ENCODE data around the gene CCNF.
"Not testable (repeated sequence)": the region's sequence is repeated elsewhere in the genome, so short reads cannot be mapped to it uniquely, and the experiment has no call there.

CCNF gene

GRCh38 chr16:2428784-2429033 is 538 bp upstream of the CCNF start:
- peaks cover 36% of the 10 kb centered on the region for H3K36me3 ChIP-seq (ENCODE audit: control insufficient read depth, insufficient read depth, low read length)
- H3K27ac ChIP-seq (ENCODE audit: low read depth, low read length), result peak overlapping the region; percentile 85
- H3K27me3 ChIP-seq (ENCODE audit: control insufficient read depth, insufficient read depth, low read length), result peaks cover 13% of the 10 kb centered on the region; the same call in 1 of the 2 replicates
- no peaks in the 10 kb centered on the region for H3K9me3 ChIP-seq (ENCODE audit: control insufficient read depth, insufficient read depth, low read depth, low read length)
- H3K9ac ChIP-seq (ENCODE audit: low read length), result peak overlapping the region; percentile 94
- H3K4me3 ChIP-seq (ENCODE audit: low read depth, low read length), result peak overlapping the region; percentile 91
- H3K4me1 ChIP-seq (ENCODE audit: control insufficient read depth, insufficient read depth, low read length), result peaks cover 21% of the 10 kb centered on the region

DNA sequence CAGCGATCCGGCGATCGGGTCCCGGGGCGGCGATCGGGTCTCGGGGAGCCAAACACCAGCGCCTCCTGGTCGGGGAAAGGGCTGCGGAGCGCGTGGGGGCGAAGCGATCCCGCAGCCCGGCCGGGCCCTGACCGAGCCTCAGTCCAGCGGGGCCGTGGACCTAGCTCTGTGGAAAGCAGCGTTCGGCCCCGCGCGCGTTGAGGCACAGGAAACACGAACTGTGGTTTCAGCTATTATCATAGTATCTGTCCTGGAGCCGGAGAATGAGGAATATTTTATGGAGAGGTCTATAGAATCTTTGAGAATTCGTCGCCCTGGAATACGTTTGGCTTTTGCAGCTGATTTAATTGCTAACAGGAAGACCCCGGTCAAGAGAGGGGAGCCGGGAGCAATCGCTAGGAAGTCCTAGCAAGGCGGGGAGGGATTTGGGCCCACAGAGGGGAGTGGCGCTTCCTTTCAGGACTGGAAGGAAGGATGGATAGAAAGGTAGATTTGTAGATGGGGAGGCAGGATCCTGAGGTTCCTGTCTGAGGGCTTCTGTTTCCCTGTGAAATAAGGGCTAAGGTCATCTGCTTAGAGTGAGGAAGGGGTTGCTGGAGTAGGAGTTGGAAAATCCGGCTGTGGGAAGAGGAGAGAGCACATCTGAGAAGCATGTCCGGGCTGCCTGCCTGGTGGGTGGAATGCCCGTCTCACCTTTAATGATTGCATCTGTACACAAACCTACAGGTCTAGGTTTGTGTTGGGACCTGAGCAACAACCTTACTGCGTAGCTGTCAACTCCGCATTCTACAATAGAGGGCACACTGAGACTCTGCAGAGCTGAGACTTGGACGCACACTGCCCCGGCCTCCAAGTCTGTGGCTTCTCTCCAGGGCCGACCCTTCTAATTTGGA is 770 bp downstream of the CCNF start:
- peak overlapping the region; percentile 84 for H3K4me3 ChIP-seq (ENCODE audit: low read depth, low read length)
- H3K9me3 ChIP-seq (ENCODE audit: control insufficient read depth, insufficient read depth, low read depth, low read length), result no peaks in the 10 kb centered on the region
- peaks cover 13% of the 10 kb centered on the region; the same call in 1 of the 2 replicates for H3K27me3 ChIP-seq (ENCODE audit: control insufficient read depth, insufficient read depth, low read length)
- peak overlapping the region; percentile 83 for H3K9ac ChIP-seq (ENCODE audit: low read length)
- peaks cover 44% of the 10 kb centered on the region for H3K36me3 ChIP-seq (ENCODE audit: control insufficient read depth, insufficient read depth, low read length)
- peaks cover 21% of the 10 kb centered on the region for H3K4me1 ChIP-seq (ENCODE audit: control insufficient read depth, insufficient read depth, low read length)
- H3K27ac ChIP-seq (ENCODE audit: low read depth, low read length), result peak overlapping the region; percentile 78; the same call in 1 of the 2 replicates

GRCh38 chr16:2432286-2432685 is 3.0 kb downstream of the CCNF start:
- Histone ChIP-seq H3K4me3 (ENCODE audit: low read depth, low read length) (no peak overlapping the region), H3K36me3 (ENCODE audit: control insufficient read depth, insufficient read depth, low read length) (peaks cover 62% of the 10 kb centered on the region), H3K9me3 (ENCODE audit: control insufficient read depth, insufficient read depth, low read depth, low read length) (no peaks in the 10 kb centered on the region), H3K9ac (ENCODE audit: low read length) (no peak overlapping the region), H3K4me1 (ENCODE audit: control insufficient read depth, insufficient read depth, low read length) (peaks cover 21% of the 10 kb centered on the region), H3K27me3 (ENCODE audit: control insufficient read depth, insufficient read depth, low read length) (peaks cover 11% of the 10 kb centered on the region; the same call in 1 of the 2 replicates), H3K27ac (ENCODE audit: low read depth, low read length) (no peak overlapping the region)

- Histone ChIP-seq H3K4me3 (ENCODE audit: low read depth, low read length) (no peak overlapping the region), H3K36me3 (ENCODE audit: control insufficient read depth, insufficient read depth, low read length) (peaks cover 69% of the 10 kb centered on the region), H3K27ac (ENCODE audit: low read depth, low read length) (no peak overlapping the region), H3K9ac (ENCODE audit: low read length) (no peak overlapping the region), H3K4me1 (ENCODE audit: control insufficient read depth, insufficient read depth, low read length) (peaks cover 16% of the 10 kb centered on the region), H3K9me3 (ENCODE audit: control insufficient read depth, insufficient read depth, low read depth, low read length) (no peaks in the 10 kb centered on the region), H3K27me3 (ENCODE audit: control insufficient read depth, insufficient read depth, low read length) (peaks cover 6% of the 10 kb centered on the region; the same call in 1 of the 2 replicates)
These were observed 3.7 kb downstream of the CCNF start for GRCh38 chr16:2432801-2433505.

GRCh38 chr16:2435236-2435635 is 6.0 kb downstream of the CCNF start:
- not testable (repeated sequence) for H3K4me3 ChIP-seq (ENCODE audit: low read depth, low read length); H3K27ac ChIP-seq (ENCODE audit: low read depth, low read length); H3K27me3 ChIP-seq (ENCODE audit: control insufficient read depth, insufficient read depth, low read length); H3K9ac ChIP-seq (ENCODE audit: low read length); H3K9me3 ChIP-seq (ENCODE audit: control insufficient read depth, insufficient read depth, low read depth, low read length); H3K4me1 ChIP-seq (ENCODE audit: control insufficient read depth, insufficient read depth, low read length)
- H3K36me3 ChIP-seq (ENCODE audit: control insufficient read depth, insufficient read depth, low read length), result peaks cover 89% of the 10 kb centered on the region

DNA sequence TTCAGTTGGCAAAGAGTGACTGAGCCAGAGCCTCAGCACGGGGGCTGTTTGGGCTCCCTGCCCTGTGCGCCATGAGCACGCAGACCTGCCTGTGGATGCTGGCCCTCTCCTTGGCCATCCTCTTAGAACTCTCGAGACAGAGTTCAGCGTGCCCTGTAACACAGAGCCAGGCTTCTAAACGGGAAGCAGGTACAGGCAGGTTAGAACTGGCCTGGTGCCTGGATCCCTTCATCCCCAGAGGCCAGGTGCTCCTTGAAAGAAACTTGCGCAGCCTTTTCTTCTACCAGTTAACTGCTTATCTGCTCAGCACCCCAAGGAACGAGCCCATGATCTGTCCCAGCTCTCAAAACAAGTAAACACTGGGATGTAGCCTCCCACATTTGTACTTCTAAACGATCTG is 6.9 kb downstream of the CCNF start:
- Histone ChIP-seq H3K9ac (ENCODE audit: low read length) (no peak overlapping the region), H3K4me1 (ENCODE audit: control insufficient read depth, insufficient read depth, low read length) (no peaks in the 10 kb centered on the region), H3K27me3 (ENCODE audit: control insufficient read depth, insufficient read depth, low read length) (no peaks in the 10 kb centered on the region), H3K9me3 (ENCODE audit: control insufficient read depth, insufficient read depth, low read depth, low read length) (no peaks in the 10 kb centered on the region), H3K36me3 (ENCODE audit: control insufficient read depth, insufficient read depth, low read length) (peaks cover 87% of the 10 kb centered on the region), H3K27ac (ENCODE audit: low read depth, low read length) (no peak overlapping the region), H3K4me3 (ENCODE audit: low read depth, low read length) (no peak overlapping the region)

GRCh38 chr16:2437032-2437790 is 8.0 kb downstream of the CCNF start:
- Histone ChIP-seq H3K27ac (ENCODE audit: low read depth, low read length) (no peak overlapping the region), H3K4me1 (ENCODE audit: control insufficient read depth, insufficient read depth, low read length) (no peaks in the 10 kb centered on the region), H3K27me3 (ENCODE audit: control insufficient read depth, insufficient read depth, low read length) (no peaks in the 10 kb centered on the region), H3K36me3 (ENCODE audit: control insufficient read depth, insufficient read depth, low read length) (peaks cover 80% of the 10 kb centered on the region), H3K9ac (ENCODE audit: low read length) (no peak overlapping the region), H3K4me3 (ENCODE audit: low read depth, low read length) (no peak overlapping the region), H3K9me3 (ENCODE audit: control insufficient read depth, insufficient read depth, low read depth, low read length) (no peaks in the 10 kb centered on the region)

GRCh38 chr16:2438121-2438520 is 8.9 kb downstream of the CCNF start:
- Histone ChIP-seq H3K27me3 (ENCODE audit: control insufficient read depth, insufficient read depth, low read length) (no peaks in the 10 kb centered on the region), H3K27ac (ENCODE audit: low read depth, low read length) (no peak overlapping the region), H3K4me3 (ENCODE audit: low read depth, low read length) (no peak overlapping the region), H3K36me3 (ENCODE audit: control insufficient read depth, insufficient read depth, low read length) (peaks cover 72% of the 10 kb centered on the region), H3K9me3 (ENCODE audit: control insufficient read depth, insufficient read depth, low read depth, low read length) (no peaks in the 10 kb centered on the region), H3K4me1 (ENCODE audit: control insufficient read depth, insufficient read depth, low read length) (no peaks in the 10 kb centered on the region), H3K9ac (ENCODE audit: low read length) (no peak overlapping the region)

GRCh38 chr16:2439598-2439997 is 10.4 kb downstream of the CCNF start:
- H3K4me1 ChIP-seq (ENCODE audit: control insufficient read depth, insufficient read depth, low read length), result no peaks in the 10 kb centered on the region
- H3K9ac ChIP-seq (ENCODE audit: low read length), result no peak overlapping the region
- H3K27ac ChIP-seq (ENCODE audit: low read depth, low read length), result no peak overlapping the region
- peaks cover 72% of the 10 kb centered on the region for H3K36me3 ChIP-seq (ENCODE audit: control insufficient read depth, insufficient read depth, low read length)
- no peaks in the 10 kb centered on the region for H3K27me3 ChIP-seq (ENCODE audit: control insufficient read depth, insufficient read depth, low read length)
- no peak overlapping the region for H3K4me3 ChIP-seq (ENCODE audit: low read depth, low read length)
- H3K9me3 ChIP-seq (ENCODE audit: control insufficient read depth, insufficient read depth, low read depth, low read length), result no peaks in the 10 kb centered on the region

DNA sequence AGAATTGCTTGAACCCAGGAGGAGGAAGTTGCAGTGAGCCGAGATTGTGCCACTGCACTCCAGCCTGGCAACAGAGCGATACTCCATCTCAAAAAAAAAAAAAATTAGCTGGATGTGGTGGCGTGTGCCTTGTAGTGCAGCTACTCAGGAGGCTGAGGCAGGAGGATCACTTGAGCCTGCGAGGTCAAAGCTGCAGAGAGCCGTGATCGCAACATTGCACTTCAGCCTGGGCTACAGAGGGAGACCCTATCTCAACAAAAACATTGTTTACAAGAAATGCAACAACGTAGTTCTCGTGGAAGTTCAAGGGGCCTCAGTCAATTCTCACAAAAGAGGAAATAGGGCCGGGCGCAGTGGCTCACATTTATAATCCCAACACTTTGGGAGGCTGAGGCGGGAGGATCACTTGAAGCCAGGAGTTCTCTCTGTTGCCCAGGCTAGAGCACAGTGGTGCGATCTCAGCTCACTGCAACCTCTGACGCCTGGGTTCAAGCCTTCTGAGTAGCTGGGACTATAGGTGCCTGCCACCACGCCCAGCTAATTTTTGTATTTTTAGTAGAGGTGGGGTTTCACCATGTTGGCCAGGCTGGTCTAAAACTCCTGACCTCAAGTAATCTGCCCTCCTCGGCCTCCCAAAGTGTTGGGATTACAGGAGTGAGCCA is 12.0 kb downstream of the CCNF start:
- H3K27ac ChIP-seq (ENCODE audit: low read depth, low read length); H3K9ac ChIP-seq (ENCODE audit: low read length); H3K9me3 ChIP-seq (ENCODE audit: control insufficient read depth, insufficient read depth, low read depth, low read length); H3K4me1 ChIP-seq (ENCODE audit: control insufficient read depth, insufficient read depth, low read length); H3K27me3 ChIP-seq (ENCODE audit: control insufficient read depth, insufficient read depth, low read length); H3K4me3 ChIP-seq (ENCODE audit: low read depth, low read length): not testable (repeated sequence)
- H3K36me3 ChIP-seq (ENCODE audit: control insufficient read depth, insufficient read depth, low read length), result peaks cover 77% of the 10 kb centered on the region

All from HUES6 (cell line).